ENCODE results near the gene CEL. TPM values are rescaled to one million over a fixed set of nuclear protein-coding genes. Genes with fewer than 3 reads are reported as not detected.

The CEL gene
- total and polyA plus RNA-seq, 2 experiments from 2014 or later, result 0.27 to 2.3 TPM

DNA sequence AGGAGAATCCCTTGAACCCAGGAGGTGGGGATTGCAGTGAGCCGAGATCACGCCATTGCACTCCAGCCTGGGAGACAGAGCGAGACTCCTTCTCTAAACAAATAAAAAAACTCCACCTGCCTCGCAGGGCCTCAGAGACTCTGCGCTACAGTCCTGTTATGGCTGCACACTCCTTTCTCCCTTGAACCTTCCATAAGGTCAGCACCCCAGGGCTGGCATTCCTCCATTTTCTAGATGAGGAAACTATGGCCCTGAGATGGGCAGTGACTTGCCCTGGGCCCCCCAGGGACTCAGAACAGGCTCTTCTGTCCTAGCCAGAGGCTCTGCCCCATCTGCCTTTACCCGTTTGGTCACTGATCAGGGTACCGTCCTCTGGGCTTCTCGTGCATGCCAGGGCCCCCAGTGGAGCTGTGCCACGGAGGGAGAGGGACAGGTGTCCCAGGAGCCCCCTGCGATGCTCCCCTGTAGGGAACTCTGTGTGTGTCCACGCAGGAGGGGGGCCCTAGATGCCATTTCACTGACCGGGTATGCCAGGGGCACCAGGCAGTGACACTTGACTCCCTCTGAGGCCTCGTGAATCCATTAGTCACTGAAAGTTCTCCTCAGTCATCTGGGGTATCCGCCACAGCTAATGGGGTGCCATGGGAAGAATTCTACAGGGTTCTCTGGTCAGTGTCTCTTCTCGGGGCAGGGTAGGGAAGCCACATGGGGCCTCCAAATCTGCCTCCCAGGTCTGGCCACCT lies 43.1 kb downstream of the CEL start (continued):
- TF ChIP-seq, protein P1, sequence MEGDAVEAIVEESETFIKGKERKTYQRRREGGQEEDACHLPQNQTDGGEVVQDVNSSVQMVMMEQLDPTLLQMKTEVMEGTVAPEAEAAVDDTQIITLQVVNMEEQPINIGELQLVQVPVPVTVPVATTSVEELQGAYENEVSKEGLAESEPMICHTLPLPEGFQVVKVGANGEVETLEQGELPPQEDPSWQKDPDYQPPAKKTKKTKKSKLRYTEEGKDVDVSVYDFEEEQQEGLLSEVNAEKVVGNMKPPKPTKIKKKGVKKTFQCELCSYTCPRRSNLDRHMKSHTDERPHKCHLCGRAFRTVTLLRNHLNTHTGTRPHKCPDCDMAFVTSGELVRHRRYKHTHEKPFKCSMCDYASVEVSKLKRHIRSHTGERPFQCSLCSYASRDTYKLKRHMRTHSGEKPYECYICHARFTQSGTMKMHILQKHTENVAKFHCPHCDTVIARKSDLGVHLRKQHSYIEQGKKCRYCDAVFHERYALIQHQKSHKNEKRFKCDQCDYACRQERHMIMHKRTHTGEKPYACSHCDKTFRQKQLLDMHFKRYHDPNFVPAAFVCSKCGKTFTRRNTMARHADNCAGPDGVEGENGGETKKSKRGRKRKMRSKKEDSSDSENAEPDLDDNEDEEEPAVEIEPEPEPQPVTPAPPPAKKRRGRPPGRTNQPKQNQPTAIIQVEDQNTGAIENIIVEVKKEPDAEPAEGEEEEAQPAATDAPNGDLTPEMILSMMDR (conservative IDR thresholded peaks at IDR 0.05; ENCODE audit: low read depth in 2 of 2), result no peak
- TF ChIP-seq NANOG (IDR thresholded peaks at IDR 0.05; ENCODE audit: borderline replicate concordance), result no peak

DNA sequence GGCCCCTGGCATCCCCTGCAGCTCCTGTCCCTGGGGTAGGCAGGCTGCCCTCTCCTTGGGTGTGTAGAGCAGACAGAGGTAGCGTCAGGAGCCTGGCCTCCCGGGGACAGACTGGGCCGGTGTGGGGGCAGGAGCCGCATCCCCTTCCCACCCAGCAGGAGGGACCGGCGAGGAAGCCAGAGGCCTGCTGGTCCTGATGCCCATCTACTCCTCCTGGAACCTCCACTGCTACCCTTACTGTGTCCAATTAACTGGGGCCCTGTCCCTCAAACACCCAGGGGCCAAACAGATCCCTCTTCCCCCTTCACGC lies 43.6 kb downstream of the CEL start:
- peaks cover 4% of the 10 kb centered on the region for H3K4me1 Mint-ChIP-seq
- peak; percentile 35 for ATAC-seq
- H3K36me3 Mint-ChIP-seq (ENCODE audit: low read depth), result peaks cover 18% of the 10 kb centered on the region
- H3K79me2 ChIP-seq (replicated peaks; ENCODE audit: insufficient read depth), result no peaks in the 10 kb centered on the region
- no peak overlapping the region for H3K27ac Mint-ChIP-seq
- H3K4me3 Mint-ChIP-seq, result no peak overlapping the region
- no peaks in the 10 kb centered on the region for H3K9me2 ChIP-seq (ENCODE audit: insufficient read depth)
- H3K27me3 Mint-ChIP-seq (ENCODE audit: insufficient read depth, low read depth, poor library complexity), result peaks cover 6% of the 10 kb centered on the region
- H3K27ac ChIP-seq (ENCODE audit: low read depth), result no peak overlapping the region
- H3F3A ChIP-seq (replicated peaks; ENCODE audit: low read depth), result no peaks in the 10 kb centered on the region
- H3K4me2 ChIP-seq, result no peak overlapping the region
- no peaks in the 10 kb centered on the region; the same call in 2 of the 3 replicates for H3K9me3 Mint-ChIP-seq
- no peaks in the 10 kb centered on the region for H4K20me1 ChIP-seq (replicated peaks; ENCODE audit: insufficient read depth)
- DNase-seq (ENCODE audit: low spot score), result no peak
- H3K4me1 ChIP-seq (ENCODE audit: insufficient read depth), result no peaks in the 10 kb centered on the region
- H3K27me3 ChIP-seq (ENCODE audit: insufficient read depth), result no peaks in the 10 kb centered on the region
- no peaks in the 10 kb centered on the region for H3K36me3 ChIP-seq (ENCODE audit: insufficient read depth)
- no peak overlapping the region for H3K4me3 ChIP-seq
- no peak overlapping the region for H2AFZ ChIP-seq
- TF ChIP-seq NANOG (IDR thresholded peaks at IDR 0.05; ENCODE audit: borderline replicate concordance), result no peak
- TF ChIP-seq, protein P2, sequence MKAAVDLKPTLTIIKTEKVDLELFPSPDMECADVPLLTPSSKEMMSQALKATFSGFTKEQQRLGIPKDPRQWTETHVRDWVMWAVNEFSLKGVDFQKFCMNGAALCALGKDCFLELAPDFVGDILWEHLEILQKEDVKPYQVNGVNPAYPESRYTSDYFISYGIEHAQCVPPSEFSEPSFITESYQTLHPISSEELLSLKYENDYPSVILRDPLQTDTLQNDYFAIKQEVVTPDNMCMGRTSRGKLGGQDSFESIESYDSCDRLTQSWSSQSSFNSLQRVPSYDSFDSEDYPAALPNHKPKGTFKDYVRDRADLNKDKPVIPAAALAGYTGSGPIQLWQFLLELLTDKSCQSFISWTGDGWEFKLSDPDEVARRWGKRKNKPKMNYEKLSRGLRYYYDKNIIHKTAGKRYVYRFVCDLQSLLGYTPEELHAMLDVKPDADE (IDR thresholded peaks at IDR 0.05), result no peak
- TF ChIP-seq EZH2 (IDR thresholded peaks at IDR 0.05; ENCODE audit: low read depth, unreplicated experiment), result no peak
- no peak for TF ChIP-seq STAT1 (IDR thresholded peaks at IDR 0.05; ENCODE audit: unreplicated experiment)
- no peak for TF ChIP-seq CREB1 (CRISPR knock-in tag; IDR thresholded peaks at IDR 0.05; ENCODE audit: low read depth)
- TF ChIP-seq, protein P3, sequence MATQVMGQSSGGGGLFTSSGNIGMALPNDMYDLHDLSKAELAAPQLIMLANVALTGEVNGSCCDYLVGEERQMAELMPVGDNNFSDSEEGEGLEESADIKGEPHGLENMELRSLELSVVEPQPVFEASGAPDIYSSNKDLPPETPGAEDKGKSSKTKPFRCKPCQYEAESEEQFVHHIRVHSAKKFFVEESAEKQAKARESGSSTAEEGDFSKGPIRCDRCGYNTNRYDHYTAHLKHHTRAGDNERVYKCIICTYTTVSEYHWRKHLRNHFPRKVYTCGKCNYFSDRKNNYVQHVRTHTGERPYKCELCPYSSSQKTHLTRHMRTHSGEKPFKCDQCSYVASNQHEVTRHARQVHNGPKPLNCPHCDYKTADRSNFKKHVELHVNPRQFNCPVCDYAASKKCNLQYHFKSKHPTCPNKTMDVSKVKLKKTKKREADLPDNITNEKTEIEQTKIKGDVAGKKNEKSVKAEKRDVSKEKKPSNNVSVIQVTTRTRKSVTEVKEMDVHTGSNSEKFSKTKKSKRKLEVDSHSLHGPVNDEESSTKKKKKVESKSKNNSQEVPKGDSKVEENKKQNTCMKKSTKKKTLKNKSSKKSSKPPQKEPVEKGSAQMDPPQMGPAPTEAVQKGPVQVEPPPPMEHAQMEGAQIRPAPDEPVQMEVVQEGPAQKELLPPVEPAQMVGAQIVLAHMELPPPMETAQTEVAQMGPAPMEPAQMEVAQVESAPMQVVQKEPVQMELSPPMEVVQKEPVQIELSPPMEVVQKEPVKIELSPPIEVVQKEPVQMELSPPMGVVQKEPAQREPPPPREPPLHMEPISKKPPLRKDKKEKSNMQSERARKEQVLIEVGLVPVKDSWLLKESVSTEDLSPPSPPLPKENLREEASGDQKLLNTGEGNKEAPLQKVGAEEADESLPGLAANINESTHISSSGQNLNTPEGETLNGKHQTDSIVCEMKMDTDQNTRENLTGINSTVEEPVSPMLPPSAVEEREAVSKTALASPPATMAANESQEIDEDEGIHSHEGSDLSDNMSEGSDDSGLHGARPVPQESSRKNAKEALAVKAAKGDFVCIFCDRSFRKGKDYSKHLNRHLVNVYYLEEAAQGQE (IDR thresholded peaks at IDR 0.05; ENCODE audit: unreplicated experiment), result no peak
- no peak for TF ChIP-seq ZNF331 (CRISPR knock-in tag; IDR thresholded peaks at IDR 0.05; ENCODE audit: low read depth)
- TF ChIP-seq, protein P1 (conservative IDR thresholded peaks at IDR 0.05; ENCODE audit: low read depth in 2 of 2), result no peak
- TF ChIP-seq ZNF114 (CRISPR knock-in tag; IDR thresholded peaks at IDR 0.05), result no peak
- TF ChIP-seq EZH2phosphoT487 (IDR thresholded peaks at IDR 0.05; ENCODE audit: unreplicated experiment), result no peak
- TF ChIP-seq POLR2AphosphoS5 (IDR thresholded peaks at IDR 0.05; ENCODE audit: low read depth), result no peak
- TF ChIP-seq JUNB (IDR thresholded peaks at IDR 0.05; ENCODE audit: unreplicated experiment), result no peak
